Stimulated activated CD8-positive, alpha-beta memory T cell treated with anti-CD3 and anti-CD28 coated beads, Interleukin-15, amount 100 ng/mL, for 4 hours (primary cell): ENCODE results near the gene LYVE1.

Experiments used
- DNase-seq, 2 donors: peaks; one replicate each; pipeline ENCODE4 v3.0.0-alpha.2; 2020; ENCODE audit warnings: low read depth in 2 of 2

The LYVE1 gene

GRCh38 chr11:10522921-10523320 is 45.5 kb downstream of the LYVE1 start:
- DNase-seq, result no peak

DNA sequence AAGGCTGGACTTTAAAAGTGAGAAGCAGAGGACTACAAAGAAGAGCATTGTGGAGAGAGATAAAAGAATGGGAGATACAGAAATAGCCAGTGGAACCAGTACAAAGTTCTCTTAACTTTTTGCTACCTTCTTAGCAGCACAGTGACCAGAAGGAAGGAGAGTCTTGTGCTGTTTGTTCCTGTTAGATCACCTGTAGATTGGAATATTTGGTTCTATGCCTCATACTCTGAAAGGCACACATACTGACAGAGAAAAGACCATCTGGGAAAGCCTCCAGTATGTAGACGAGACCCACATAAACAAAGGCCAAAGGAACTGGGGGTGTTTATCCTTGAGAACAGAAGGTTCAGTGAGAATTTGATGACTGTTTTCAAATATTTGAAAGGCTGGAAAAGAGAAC is 46.2 kb downstream of the LYVE1 start:
- no peak for DNase-seq

DNA sequence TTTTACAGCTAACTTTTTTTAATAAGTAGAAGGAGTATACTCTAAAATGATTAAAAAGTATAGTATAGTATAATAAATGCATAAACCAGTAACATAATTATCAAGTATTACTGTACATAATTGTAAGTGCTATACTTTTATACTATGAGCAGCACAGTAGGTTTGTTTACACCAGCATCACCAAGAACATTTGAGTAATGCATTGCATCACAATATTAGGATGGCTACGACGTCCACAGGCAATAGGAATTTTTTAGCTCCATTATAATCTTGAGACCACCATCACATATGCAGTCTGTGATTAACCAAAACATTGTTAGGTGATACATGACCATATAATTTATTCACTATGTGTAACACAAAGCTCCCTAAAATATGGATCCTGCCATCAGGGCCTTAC is 47.9 kb downstream of the LYVE1 start:
- DNase-seq, result no peak

DNA sequence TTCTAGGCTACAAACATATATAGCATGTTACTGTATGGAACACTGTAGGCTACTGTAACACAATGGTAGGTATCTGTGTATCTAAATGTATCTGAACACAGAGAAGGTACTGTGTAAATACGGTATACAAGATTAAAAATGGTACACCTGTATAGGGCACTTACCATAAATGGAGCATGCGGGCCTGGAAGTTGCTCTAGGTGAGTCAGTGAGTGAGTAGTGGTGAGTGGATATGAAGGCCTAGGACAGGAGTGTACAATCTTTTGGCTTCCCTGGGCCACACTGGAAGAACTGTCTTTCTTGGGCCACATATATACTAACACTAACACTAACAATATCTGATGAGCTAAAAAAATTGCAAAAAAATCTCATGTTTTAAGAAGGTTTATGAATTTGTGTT is 48.8 kb downstream of the LYVE1 start:
- no peak for DNase-seq

GRCh38 chr11:10518891-10519290 is 49.6 kb downstream of the LYVE1 start:
- no peak for DNase-seq

GRCh38 chr11:10518123-10518522 is 50.3 kb downstream of the LYVE1 start:
- DNase-seq, result no peak

GRCh38 chr11:10515418-10515817 is 53.0 kb downstream of the LYVE1 start:
- DNase-seq, result no peak

GRCh38 chr11:10514709-10515108 is 53.8 kb downstream of the LYVE1 start:
- DNase-seq, result no peak

GRCh38 chr11:10514202-10514601 is 54.3 kb downstream of the LYVE1 start:
- DNase-seq, result no peak

DNA sequence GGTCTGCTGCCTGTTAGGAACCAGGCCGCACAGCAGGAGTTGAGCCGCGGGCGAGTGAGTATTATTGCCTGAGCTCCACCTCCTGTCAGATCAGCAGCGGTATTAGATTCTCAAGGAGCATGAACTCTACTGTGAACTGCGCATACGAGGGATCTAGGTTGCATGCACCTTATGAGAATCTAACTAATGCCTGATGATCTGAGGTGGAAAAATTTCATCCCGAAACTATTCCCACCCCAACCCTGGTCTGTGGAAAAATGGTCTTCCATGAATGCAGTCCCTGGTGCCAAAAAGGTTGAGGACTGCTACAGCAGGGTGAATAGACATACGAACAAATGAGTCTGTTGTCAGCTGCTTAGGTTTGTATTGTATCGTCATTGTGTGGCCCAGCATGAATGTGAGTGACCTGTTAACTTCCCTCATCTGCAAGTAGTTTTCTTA is 57.3 kb downstream of the LYVE1 start:
- DNase-seq, result no peak
